Left cardiac atrium (tissue), 4 donors: ENCODE results near the gene GRIA3. TPM values are rescaled to one million over a fixed set of nuclear protein-coding genes. Genes with fewer than 3 reads are reported as not detected.
A peak's percentile ranks its signal among the peaks of the same experiment; 100 is the strongest.
"Not testable (repeated sequence)": the region's sequence is repeated elsewhere in the genome, so short reads cannot be mapped to it uniquely, and the experiment has no call there.

Source experiments
- ATAC-seq, 2 donors: fragments of 200-7000 bp; cut with Tn5 transposase; one replicate each; pipeline ENCODE4 v1.9.1; 2020; ENCODE audit warnings: mild to moderate bottlenecking in 2 of 2, moderate library complexity in 2 of 2
- DNase-seq: peaks from one replicate; pipeline ENCODE4 v3.0.0-alpha.2; 2020
- intact Hi-C, 2 donors: fragments of 100-400 bp; cut with DNase I; formaldehyde crosslinking; loops; one replicate each; pipeline versions ENCODE4 v1.14.1 to v1.15.1; 2022 to 2023
- total RNA-seq, 2 donors: library from RNA; stranded (reverse); fragmentation: NEBNext Ultra II Directional; extraction: Animal tissue kit (Norgen Biotek cat#: 25700); gene quantifications; one replicate each; pipeline ENCODE4 v1.2.1, GENCODE V29; 2021
- donor health status: DM: no; HTN: yes; CAD: no.
- donor health status: DM: no; HTN: yes; CAD: no; lungs with severe emphysema.
- donor health status: DM: yes; HTN: yes; CAD: no.
- donor health status: Dilated cardiomyopathy.

Gene GRIA3
- total RNA-seq, 2 donors from 2014 or later = 0.65 to 2.6 TPM

DNA sequence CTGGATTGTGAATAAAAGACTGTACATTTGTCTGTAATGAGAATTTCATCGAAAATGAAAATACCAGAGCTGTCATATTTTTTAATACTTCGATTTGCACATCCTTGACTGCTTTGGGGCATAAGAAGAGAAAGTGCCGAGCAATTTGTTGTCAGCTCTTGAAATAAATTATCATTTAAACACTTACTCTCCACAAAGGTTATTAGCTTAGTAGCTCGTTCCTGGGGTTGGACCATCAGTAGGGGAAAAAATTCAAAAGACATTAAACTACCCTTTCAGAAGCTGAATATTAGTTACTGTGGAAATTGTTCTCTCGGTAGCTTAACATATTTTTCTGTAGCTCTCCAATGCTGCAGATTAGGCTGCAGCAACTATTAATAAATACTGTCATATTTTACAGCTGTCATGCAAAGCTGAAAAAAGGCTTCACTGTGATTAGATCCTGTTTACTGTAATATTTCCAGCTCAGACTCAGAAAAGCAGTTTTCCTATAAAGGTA lies 76.9 kb downstream of the GRIA3 start:
- no peak for ATAC-seq
- intact Hi-C loops = no loop called here
- DNase-seq = no peak

DNA sequence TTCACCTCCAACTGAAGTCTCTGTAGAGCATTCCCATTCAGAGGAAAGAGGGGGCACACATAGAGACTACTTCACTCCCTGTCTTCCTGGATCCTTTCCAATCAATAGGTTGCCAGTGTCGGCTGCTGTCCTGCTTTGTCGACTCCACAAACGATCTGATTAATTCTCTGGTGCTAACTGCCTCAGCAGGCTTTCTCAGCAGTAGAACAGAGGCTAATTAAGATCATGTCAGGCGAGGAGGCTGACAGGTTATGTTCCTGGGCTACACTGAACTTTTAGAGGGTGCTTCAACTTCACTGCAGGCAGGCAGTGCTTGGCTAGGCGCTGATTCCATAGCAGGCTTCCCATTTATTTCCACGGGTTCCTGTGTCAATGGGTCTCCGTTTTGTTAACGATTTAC lies 79.2 kb downstream of the GRIA3 start:
- intact Hi-C loops = no loop called here
- no peak for ATAC-seq
- DNase-seq = no peak

DNA sequence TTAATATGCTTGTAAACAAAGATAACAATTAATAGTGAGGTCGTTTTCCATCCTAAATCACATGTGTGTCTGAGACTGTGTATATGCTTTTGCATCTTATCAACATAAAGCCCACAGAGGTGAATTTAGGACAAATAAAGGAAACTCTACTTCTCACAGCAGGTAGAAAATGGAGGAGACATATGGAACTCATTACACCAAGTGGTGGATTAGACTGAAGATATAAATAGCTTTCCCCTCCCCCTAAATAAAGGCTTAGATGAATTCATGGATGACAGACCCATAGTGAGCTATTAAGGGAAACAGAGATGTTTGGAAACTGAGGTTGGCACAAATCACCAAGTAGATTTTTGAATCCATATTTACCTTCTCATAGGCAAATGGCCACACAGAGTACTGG lies 79.7 kb downstream of the GRIA3 start:
- no peak for DNase-seq
- intact Hi-C loops = no loop called here

DNA sequence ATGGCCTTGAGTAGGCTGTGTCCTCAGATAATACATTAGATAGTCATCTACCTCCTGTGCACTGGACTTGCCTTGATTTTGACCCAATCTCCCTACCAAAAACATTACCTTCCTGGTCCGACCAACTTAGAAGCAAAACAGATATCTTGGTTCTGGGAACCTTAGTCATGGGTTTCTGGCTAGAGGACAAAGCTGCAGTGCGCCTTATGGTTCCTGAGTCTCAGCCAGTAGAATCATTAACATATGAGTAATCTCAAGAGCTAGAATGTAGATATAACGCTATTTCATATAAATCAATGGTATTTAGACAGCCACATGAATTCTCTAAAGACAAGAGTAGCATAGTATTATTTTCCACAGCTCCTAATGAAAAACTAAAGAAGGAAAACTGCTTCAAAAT lies 83.1 kb downstream of the GRIA3 start:
- DNase-seq = no peak
- intact Hi-C loops = no loop called here
- no peak for ATAC-seq

More for the DNA sequence above, 79.7 kb downstream of the GRIA3 start:
- ATAC-seq = no peak

DNA sequence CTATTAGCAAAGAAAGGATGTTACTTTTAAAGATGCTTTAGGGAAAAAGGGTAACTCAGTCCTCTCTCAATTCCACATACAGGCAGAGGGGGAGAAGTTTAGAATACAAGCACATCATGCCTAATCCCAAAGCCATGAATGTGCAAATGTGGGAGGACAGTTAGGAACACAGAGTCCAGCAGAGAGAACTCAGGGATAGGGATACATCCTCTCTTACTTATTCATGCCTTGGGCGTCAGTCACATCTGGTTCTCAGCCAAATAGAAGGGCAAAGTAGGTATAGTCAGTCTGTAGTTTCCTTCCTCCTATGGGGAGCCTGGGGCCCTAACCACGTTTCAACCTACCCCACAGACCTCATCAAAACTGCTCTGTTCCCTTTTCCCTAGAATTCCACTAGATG lies 87.8 kb downstream of the GRIA3 start:
- ATAC-seq = no peak
- intact Hi-C loops = no loop called here
- no peak for DNase-seq

DNA sequence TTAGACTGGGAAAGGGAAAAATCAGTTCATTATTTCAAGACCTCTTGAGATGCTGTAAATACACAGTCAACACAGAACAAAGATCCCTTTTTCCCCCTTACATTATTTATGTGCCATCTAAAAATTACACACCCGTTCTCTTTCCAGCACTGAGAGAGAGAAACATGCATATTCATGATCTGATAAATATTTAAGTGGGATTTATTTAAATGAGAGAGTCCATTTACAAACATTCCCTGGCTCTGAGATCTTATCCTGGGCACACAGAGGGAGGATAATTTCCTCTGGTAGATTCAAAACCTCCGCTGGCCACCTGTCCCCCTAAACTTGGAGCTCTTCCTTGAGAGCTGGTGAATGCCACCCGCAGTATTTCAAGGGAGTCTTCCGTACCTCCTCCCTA lies 88.6 kb downstream of the GRIA3 start:
- ATAC-seq = no peak
- intact Hi-C loops = no loop called here

DNA sequence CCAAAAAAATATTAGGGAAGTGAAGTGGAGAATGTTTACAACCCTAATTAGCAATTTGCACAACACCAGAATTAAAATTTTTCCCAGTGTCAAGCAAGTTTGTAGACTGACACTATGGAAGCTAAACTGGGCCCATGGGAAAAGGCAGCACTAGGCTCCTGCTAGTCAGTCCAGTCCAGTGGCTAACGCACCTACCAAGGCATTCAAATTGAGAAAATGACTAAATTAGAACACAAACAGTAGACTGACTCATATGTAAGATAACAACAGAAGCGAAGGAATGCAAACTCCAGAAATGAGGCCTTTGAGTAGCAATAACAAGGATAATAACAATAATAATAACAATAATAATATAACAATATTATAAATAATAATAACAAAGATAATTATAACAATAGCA lies 90.7 kb downstream of the GRIA3 start:
- ATAC-seq = no peak
- intact Hi-C loops = no loop called here
- DNase-seq = no peak

More for the DNA sequence above, 88.6 kb downstream of the GRIA3 start:
- no peak for DNase-seq

DNA sequence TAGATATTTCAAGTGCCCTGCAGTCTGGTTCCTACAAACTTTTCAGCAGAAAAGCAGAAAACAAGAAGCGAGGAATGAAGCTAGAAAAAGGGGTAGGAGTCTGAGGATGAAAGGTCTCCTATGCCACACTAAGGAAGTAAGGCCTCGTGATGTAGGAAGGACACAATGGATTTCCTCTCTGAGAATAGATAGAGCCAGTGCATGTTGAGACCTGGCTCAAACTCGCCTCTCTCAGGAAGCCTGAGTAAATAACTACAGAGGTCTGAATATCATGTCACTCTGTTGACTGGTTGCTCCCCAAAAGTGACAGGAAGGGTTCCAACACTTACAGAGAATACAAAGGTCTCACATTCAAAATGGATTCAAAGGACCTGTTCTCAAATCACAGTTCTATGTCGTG lies 93.3 kb downstream of the GRIA3 start:
- intact Hi-C loops = no loop called here
- no peak for ATAC-seq
- DNase-seq = no peak

DNA sequence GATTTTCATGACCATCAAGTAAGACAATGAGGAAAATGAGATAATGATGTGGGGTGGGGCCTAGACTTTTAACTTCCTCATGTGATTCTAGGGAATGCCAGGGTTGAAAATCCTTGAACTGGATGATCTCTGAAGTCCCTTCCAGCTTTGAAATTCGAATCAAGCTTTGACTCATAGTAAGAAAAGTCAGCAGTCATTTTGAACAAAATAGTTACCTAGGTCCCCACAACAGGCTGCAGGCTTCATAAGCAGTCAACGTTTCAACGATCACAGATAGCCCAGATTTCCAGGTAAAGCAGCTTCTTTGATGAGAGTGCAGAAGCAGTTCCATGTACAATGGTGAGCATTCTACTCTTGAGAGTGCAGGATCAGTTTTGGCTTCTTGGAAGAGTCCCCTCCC lies 93.7 kb downstream of the GRIA3 start:
- DNase-seq (no peak), ATAC-seq (no peak)
- intact Hi-C loops = no loop called here

DNA sequence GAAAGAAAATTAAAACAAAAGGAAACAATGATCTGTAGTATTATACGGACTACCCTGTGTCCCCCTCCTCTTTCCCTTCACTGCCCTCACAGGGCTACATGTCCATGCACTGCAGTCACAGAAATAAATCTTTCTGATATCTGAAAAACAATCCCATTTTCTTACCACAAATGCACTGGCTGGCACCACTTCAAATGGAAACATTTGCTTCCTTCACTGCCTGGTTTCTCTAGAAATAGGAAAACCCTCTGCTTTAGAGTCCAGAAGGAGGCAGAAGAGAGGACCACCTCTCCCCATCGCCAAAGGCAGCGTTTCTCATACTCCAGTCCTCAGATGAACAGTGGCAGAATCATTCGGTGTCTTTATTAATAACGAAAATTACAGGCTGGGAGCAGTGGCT lies 98.2 kb downstream of the GRIA3 start:
- ATAC-seq (no peak), DNase-seq (no peak)
- intact Hi-C loops = no loop called here

DNA sequence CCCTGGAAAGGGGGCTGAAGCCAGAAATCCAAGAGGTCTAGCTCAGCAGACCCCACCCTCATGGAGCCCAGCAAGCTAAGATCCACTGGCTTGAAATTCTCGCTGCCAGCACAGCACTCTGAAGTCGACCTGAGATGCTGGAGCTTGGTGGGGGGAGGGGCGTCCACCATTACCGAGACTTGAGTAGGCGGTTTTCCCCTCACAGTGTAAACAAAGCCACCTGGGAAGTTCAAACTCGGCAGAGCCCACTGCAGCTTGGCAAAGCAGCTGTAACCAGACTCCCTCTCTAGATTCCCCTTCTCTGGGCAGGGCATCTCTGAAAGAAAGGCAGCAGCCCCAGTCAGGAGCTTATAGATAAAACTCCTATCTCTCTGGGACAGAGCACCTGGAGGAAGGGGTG lies 99.3 kb downstream of the GRIA3 start:
- DNase-seq, intact Hi-C loops, ATAC-seq: not testable (repeated sequence)

DNA sequence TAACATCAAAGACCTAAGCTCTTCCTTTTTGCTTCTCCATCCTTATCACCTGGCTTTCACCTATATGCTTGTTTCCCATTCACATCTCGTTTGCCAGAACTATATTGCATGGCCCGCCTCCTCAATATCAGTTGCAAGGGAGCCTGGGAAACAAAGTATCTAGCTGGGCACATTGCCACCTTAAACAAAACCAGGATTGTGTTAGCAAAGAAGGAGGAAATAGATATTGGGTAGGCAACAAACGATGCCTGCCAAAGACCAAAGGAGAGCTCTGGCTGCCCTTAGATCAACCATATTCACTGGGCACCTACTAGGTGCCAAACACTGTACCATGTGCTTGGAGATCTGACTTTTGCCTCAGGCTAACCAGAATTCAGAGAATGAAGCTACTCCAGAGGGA lies 107.5 kb downstream of the GRIA3 start:
- ATAC-seq (no peak), DNase-seq (no peak)
- intact Hi-C loops = no loop called here

DNA sequence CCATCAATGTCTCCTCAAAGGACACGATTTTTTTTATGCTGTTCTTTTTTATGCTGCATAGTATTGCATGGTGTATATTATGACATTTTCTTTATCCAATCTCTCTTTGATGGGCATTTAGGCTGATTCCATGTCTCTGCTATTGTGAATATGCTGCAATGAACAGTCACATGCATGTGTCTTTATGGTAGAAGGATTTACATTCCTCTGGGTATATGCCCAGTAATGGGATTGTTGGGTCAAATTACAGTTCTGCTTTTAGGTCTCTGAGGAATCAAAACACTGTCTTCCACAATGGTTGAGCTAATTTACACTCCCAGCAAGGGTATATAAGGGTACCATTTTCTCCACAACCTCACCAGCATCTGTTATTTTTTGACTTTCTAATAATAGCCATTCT lies 113.9 kb downstream of the GRIA3 start:
- intact Hi-C loops = no loop called here
- no peak for DNase-seq
- ATAC-seq = no peak

DNA sequence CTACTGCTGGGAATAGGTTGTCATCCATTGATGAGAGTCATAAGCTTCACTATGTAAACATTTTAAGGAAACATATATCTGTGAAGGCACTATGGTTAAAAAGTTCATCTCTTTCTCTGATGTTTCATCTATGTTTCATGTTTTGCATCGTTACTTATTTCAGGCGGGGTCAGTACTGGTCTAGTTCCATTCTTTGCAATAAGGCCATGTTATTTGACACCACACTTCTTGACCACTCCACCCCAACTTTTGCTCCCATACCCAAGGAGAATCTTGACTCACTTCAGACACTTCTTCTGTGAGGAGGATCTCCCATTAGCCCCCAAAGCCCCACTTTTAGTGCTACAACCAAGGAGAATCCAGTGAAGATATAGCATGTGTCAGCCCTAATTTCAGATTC lies 119.4 kb downstream of the GRIA3 start:
- DNase-seq (no peak), ATAC-seq (no peak)
- intact Hi-C loops = no loop called here

DNA sequence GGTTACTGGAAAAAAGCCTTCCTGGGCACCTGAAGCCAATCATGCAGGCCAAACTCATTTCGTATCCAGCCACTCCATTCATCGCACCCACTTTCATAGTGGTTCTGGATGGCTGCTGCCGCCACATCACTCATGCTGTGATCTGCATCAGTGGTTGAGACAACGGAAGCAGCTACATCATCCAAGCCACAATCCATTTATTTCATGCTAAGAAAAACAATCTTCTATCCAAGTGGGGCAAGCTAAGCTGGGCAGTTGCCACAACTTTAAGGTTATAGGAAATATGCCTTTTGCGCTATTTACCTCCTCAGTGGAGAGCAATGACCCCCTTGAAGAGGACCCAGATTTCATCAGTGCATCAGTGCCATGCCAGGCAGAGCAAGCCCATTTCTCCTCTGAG lies 124.6 kb downstream of the GRIA3 start:
- intact Hi-C loops = no loop called here
- no peak for ATAC-seq
- no peak for DNase-seq

DNA sequence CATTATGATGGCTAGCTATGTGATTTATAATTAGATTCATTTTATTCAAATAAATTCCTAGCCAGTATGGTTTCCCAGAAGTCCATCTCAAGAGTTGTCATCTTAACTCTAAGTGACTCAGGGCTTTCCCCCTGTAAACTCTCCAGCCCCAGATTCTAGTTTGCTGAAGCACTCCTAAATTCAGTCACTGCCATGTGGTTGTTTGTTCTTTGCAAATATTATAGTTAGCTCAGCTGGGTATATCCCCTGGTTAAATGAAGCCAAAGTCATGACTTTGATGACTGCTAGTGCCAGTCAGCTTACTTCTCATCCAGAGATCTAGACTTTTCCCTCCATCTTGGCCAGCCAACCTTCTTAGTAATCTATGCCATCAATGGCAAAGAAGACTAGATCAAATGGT lies 126.0 kb downstream of the GRIA3 start:
- ATAC-seq = no peak
- no peak for DNase-seq
- intact Hi-C loops = no loop called here

DNA sequence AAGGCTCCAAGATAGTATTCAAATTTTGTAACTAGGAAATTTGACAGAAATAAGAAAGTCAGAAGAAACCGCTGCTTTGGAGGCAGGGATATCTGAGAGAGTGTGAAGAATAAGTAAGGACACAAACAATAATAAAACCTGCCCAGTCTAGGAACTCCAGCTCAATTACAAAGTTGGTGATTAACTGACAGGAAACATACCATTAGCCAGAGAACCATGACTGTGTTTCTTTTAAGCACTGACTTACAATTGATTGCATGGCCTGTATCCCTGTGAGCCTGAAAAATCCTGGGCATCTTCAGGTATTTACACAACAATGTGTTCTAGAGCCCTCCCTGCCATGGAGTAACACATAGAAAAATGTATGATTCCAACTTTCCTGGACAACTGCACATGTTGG lies 127.4 kb downstream of the GRIA3 start:
- ATAC-seq = no peak

DNA sequence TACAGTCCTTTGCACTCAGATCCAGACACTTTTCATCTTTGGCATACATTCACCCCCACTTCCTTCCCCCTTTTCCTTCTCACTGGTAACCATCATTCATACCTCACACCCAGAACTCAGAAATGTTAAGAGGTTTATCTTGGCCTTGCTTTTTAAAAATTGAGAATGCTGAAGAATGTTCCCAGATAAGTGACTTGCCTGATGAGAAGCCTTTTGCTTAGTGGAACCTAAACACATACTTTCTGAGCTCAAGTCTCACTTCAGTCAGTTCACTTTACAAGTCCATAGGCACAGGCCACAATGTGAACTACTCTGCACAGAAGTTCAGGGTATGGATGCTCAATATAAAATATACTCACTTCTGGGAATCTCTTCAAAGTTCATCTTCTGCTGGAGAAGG lies 129.4 kb downstream of the GRIA3 start:
- DNase-seq = no peak
- intact Hi-C loops = no loop called here
- ATAC-seq = no peak

More for the DNA sequence above, 127.4 kb downstream of the GRIA3 start:
- intact Hi-C loops = no loop called here
- no peak for DNase-seq

DNA sequence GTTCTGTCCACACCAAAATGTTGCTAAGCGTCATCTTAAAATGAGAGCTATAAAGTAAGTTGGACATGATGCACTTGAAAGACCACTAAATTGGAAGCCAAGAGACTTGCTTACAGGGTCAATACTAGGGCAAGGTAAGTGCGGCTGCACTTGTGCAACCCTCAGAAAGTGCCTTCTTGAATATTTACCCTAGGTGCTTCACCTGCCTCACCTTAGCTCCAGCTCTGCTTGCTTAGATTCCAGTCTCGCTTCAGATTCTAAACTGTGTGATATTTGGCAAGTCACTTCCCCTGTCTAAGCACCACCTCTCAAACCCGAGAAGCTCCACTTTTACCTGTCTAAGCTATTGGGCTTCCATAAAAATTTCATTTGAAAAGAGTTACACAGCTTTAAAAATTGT lies 136.5 kb downstream of the GRIA3 start:
- DNase-seq (no peak), ATAC-seq (no peak)
- intact Hi-C loops = no loop called here

DNA sequence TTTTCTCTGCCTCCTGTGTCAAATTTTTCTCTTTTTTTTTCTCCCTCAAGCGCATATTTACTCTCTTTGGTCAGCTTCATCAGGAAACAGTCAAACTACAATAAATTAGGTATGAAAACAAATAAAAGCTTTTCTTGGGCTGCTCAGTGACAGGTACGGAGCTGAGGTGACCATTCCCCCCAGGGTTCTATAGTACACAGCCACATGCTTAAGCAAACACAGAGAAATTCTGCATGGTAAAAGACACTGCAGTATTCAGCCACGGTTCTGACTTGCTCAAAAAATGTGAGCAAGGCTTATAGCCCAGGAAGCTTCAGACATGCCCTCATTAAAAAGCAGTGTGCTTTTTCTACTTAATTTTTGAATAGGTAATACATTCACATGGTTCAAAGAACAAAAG lies 138.5 kb downstream of the GRIA3 start:
- DNase-seq (no peak), ATAC-seq (no peak)
- intact Hi-C loops = no loop called here

DNA sequence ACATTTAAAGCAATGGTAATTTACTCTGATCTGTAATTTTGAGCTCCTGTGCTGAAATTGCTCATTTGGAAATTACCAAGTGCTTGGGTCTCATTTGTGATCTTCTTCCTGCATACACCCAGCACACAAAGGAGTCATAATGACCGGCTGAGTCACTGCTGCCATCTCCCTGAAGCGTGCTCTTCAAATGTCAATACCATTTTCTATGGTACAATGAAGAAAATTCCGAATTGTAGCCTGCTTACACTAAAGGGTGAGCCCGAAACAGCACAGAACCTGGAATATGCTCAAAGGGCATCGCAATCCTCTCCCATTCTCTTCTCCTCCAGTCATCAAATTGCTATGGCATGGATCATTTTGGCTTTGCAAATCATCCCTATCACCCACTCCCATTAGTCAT lies 140.5 kb downstream of the GRIA3 start:
- no peak for DNase-seq
- no peak for ATAC-seq
- intact Hi-C loops = no loop called here

DNA sequence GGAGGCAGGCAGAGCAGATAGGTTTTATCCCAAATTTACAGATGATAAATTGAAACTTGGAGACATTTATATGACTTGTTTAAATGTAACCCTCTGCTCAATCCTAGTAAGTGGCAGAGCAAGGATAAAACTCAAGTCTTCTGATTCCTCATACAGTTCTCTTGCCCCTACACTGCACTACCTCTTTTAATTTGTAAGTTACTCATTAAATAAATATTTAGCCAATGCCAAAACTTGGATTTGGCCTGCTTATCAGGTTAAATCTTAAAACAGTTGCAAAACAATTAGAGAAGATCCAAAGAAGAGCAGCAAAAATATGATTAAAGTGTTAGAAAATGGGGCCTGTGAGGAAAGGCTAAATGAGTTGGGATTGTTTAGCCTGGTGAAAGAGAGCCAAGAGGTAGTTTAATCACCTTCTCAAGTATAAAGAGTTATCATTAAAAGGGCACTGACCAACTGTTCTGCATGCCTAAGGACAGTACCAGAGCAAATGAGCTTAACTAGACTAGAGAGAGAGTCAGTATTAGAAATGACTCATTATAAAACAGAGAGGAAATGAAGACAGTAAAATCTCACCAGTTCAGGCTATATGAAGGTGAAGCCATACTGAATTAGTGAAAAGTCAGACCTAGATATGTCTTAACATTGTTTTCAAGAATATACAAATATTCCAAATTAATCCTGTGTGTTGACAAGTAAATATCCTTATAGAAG lies 146.3 kb downstream of the GRIA3 start:
- no peak for DNase-seq
- intact Hi-C loops = no loop called here
- peak in 1 of 2 donors; percentile 15 for ATAC-seq
